ENCODE results near the gene MGAT5B. TPM values are rescaled to one million over a fixed set of nuclear protein-coding genes. Genes with fewer than 3 reads are reported as not detected.

The MGAT5B gene
- total RNA-seq, 6 experiments from 2014 or later = 0.16 TPM; not detected in 5

GRCh38 chr17:76907352-76907751, 39.1 kb downstream of the MGAT5B start:
- no peak overlapping the region for H3K27ac ChIP-seq
- TF ChIP-seq POLR2A (IDR thresholded peaks at IDR 0.05) (no peak), CTCF (IDR thresholded peaks at IDR 0.05) (no peak)
- WGBS (ENCODE audit: insufficient coverage, low coverage, low lambda C conversion rate, missing lambda C conversion rate) = 49% methylated on average over 3 of the region's 3 CpGs

GRCh38 chr17:76909971-76910760, 42.0 kb downstream of the MGAT5B start:
- intact Hi-C loops (cut with DNase I) = no loop called here
- H3K9me3 ChIP-seq = no peaks in the 10 kb centered on the region
- H3K27ac ChIP-seq = no peak overlapping the region
- WGBS (ENCODE audit: insufficient coverage, low coverage, low lambda C conversion rate, missing lambda C conversion rate) = 20% methylated on average over 5 of the region's 13 CpGs
- H3K36me3 ChIP-seq = no peaks in the 10 kb centered on the region
- H3K4me1 ChIP-seq = no peaks in the 10 kb centered on the region
- H3K4me3 ChIP-seq = no peak overlapping the region
- TF ChIP-seq CTCF (IDR thresholded peaks at IDR 0.05) (no peak), POLR2A (IDR thresholded peaks at IDR 0.05) (no peak)
- ATAC-seq (peak in 3 of 4 donors; percentile 25 to 67 (median 37)), DNase-seq (peak in 1 of 3 donors; percentile 31)
- H3K27me3 ChIP-seq = no peaks in the 10 kb centered on the region

More at GRCh38 chr17:76907352-76907751, 39.1 kb downstream of the MGAT5B start:
- Histone ChIP-seq H3K4me3 (no peak overlapping the region), H3K27me3 (no peaks in the 10 kb centered on the region), H3K9me3 (no peaks in the 10 kb centered on the region), H3K4me1 (no peaks in the 10 kb centered on the region), H3K36me3 (no peaks in the 10 kb centered on the region)
- intact Hi-C loops (cut with DNase I) = no loop called here
- ATAC-seq (no peak), DNase-seq (no peak)

- TF ChIP-seq CTCF (IDR thresholded peaks at IDR 0.05) (no peak), POLR2A (IDR thresholded peaks at IDR 0.05) (no peak)
These were observed 43.3 kb downstream of the MGAT5B start for GRCh38 chr17:76911299-76912017.

GRCh38 chr17:76912421-76913164, 44.4 kb downstream of the MGAT5B start:
- DNase-seq (no peak), ATAC-seq (no peak)
- Histone ChIP-seq H3K9me3 (no peaks in the 10 kb centered on the region), H3K27me3 (no peaks in the 10 kb centered on the region), H3K4me1 (no peaks in the 10 kb centered on the region), H3K27ac (no peak overlapping the region), H3K4me3 (no peak overlapping the region), H3K36me3 (no peaks in the 10 kb centered on the region)
- intact Hi-C loops (cut with DNase I) = no loop called here
- 79% methylated on average over 13 of the region's 28 CpGs for WGBS (ENCODE audit: insufficient coverage, low coverage, low lambda C conversion rate, missing lambda C conversion rate)
- no peak for TF ChIP-seq POLR2A (IDR thresholded peaks at IDR 0.05)

More at GRCh38 chr17:76911299-76912017, 43.3 kb downstream of the MGAT5B start:
- no peak overlapping the region for H3K4me3 ChIP-seq
- H3K9me3 ChIP-seq = no peaks in the 10 kb centered on the region
- H3K36me3 ChIP-seq = no peaks in the 10 kb centered on the region
- intact Hi-C loops (cut with DNase I) = no loop called here
- no peak for DNase-seq
- no peak overlapping the region for H3K27ac ChIP-seq
- WGBS (ENCODE audit: insufficient coverage, low coverage, low lambda C conversion rate, missing lambda C conversion rate) = no CpG with 5 or more reads among the region's 5 CpGs
- H3K4me1 ChIP-seq = no peaks in the 10 kb centered on the region
- no peak for ATAC-seq
- H3K27me3 ChIP-seq = no peaks in the 10 kb centered on the region
